H9 (cell line): Measurements from ENCODE around the gene RABGEF1. TPM values are rescaled to one million over a fixed set of nuclear protein-coding genes. Genes with fewer than 3 reads are reported as not detected.

ENCODE experiments used
- DNase-seq: peaks from one replicate; pipeline ENCODE4 v3.0.0-alpha.2; 2017
- H2AFZ ChIP-seq: one replicate; pipeline ENCODE4 v1.6.1; 2013; ENCODE audit warnings: mild to moderate bottlenecking, low read length, control low read depth, moderate library complexity
- H2AK5ac ChIP-seq: 2 replicates; pipeline ENCODE4 v1.6.1; 2013; ENCODE audit warnings: low read length, control low read depth, mixed read lengths; ENCODE audit not compliant: insufficient read length
- H2BK120ac ChIP-seq: one replicate; pipeline ENCODE4 v1.6.1; 2013; ENCODE audit warnings: low read depth, mild to moderate bottlenecking, low read length, control low read depth, inconsistent platforms; ENCODE audit not compliant: poor library complexity, severe bottlenecking
- H2BK12ac ChIP-seq: 2 replicates; pipeline ENCODE4 v1.6.1; 2013; ENCODE audit warnings: low read length, control low read depth, mixed read lengths, low read depth; ENCODE audit not compliant: insufficient read length
- H2BK15ac ChIP-seq: 2 replicates; pipeline ENCODE4 v1.6.1; 2013; ENCODE audit warnings: low read depth, low read length, control low read depth
- H2BK20ac ChIP-seq: one replicate; pipeline ENCODE4 v1.6.1; 2013; ENCODE audit warnings: low read depth, mild to moderate bottlenecking, low read length, control low read depth, inconsistent platforms; ENCODE audit not compliant: poor library complexity, severe bottlenecking
- H2BK5ac ChIP-seq: 2 replicates; pipeline ENCODE4 v1.6.1; 2013; ENCODE audit warnings: low read length, control low read depth, mixed read lengths; ENCODE audit not compliant: insufficient read length
- H3K14ac ChIP-seq: 2 replicates; pipeline ENCODE4 v1.6.1; 2013; ENCODE audit warnings: low read length, control low read depth; ENCODE audit not compliant: insufficient read depth
- H3K18ac ChIP-seq: 2 replicates; pipeline ENCODE4 v1.6.1; 2013; ENCODE audit warnings: low read depth, mild to moderate bottlenecking, mixed read lengths, low read length, control low read depth; ENCODE audit not compliant: insufficient read length
- H3K23ac ChIP-seq: 2 replicates; pipeline ENCODE4 v1.6.1; 2013; ENCODE audit warnings: low read length, control low read depth, mixed read lengths, low read depth; ENCODE audit not compliant: insufficient read length
- H3K23me2 ChIP-seq: 2 replicates; pipeline ENCODE4 v1.6.1; 2013; ENCODE audit warnings: low read depth, mild to moderate bottlenecking, mixed read lengths, low read length, control low read depth; ENCODE audit not compliant: insufficient read length, poor library complexity, severe bottlenecking
- H3K27ac ChIP-seq: 2 replicates; pipeline ENCODE4 v1.5.1; 2013; ENCODE audit warnings: low read length, control low read depth, mixed read lengths, low read depth; ENCODE audit not compliant: insufficient read length
- H3K27me3 ChIP-seq: 2 replicates; pipeline ENCODE4 v1.6.1; 2013; ENCODE audit warnings: low read length, control low read depth, inconsistent platforms; ENCODE audit not compliant: insufficient read depth
- H3K4ac ChIP-seq: 2 replicates; pipeline ENCODE4 v1.6.1; 2013; ENCODE audit warnings: low read depth, mild to moderate bottlenecking, control low read depth, inconsistent platforms, low read length, moderate library complexity
- H3K4me1 ChIP-seq: 2 replicates; pipeline ENCODE4 v1.6.1; 2013; ENCODE audit warnings: low read length, control low read depth, inconsistent platforms; ENCODE audit not compliant: insufficient read depth
- H3K4me2 ChIP-seq: 2 replicates; pipeline ENCODE4 v1.6.1; 2013; ENCODE audit warnings: low read length, control low read depth, mixed read lengths; ENCODE audit not compliant: insufficient read length, insufficient read depth
- H3K56ac ChIP-seq: 2 replicates; pipeline ENCODE4 v1.6.1; 2013; ENCODE audit warnings: low read depth, mild to moderate bottlenecking, mixed read lengths, low read length, control low read depth; ENCODE audit not compliant: insufficient read length
- H3K79me1 ChIP-seq: 2 replicates; pipeline ENCODE4 v1.6.1; 2013; ENCODE audit warnings: low read depth, mild to moderate bottlenecking, moderate library complexity, low read length, control low read depth, inconsistent platforms; ENCODE audit not compliant: insufficient read depth, poor library complexity, severe bottlenecking
- H3K79me2 ChIP-seq: 2 replicates; pipeline ENCODE4 v1.6.1; 2013; ENCODE audit warnings: low read length, control low read depth, inconsistent platforms; ENCODE audit not compliant: insufficient read depth
- H3K9ac ChIP-seq: 2 replicates; pipeline ENCODE4 v1.6.1; 2013; ENCODE audit warnings: low read length, control low read depth, mixed read lengths; ENCODE audit not compliant: insufficient read length; ENCODE audit errors: extremely low read depth
- H3K9me3 ChIP-seq: one replicate; pipeline ENCODE4 v1.6.1; 2013; ENCODE audit warnings: low read depth, low read length, inconsistent platforms; ENCODE audit not compliant: control insufficient read depth
- H3T11ph ChIP-seq: one replicate; pipeline ENCODE4 v1.6.1; 2013; ENCODE audit warnings: mild to moderate bottlenecking, low read length, control low read depth, inconsistent platforms
- H4K20me1 ChIP-seq: one replicate; pipeline ENCODE4 v1.6.1; 2013; ENCODE audit not compliant: control insufficient read depth, insufficient read length, insufficient read depth
- H4K5ac ChIP-seq: 2 replicates; pipeline ENCODE4 v1.6.1; 2013; ENCODE audit warnings: low read depth, mild to moderate bottlenecking, mixed read lengths, low read length, control low read depth; ENCODE audit not compliant: insufficient read length
- H4K8ac ChIP-seq: replicated peaks from 2 replicates; pipeline ENCODE4 v1.6.1; 2013; ENCODE audit warnings: low read length, control low read depth, mixed read lengths, low read depth; ENCODE audit not compliant: insufficient read length
- H4K91ac ChIP-seq: 2 replicates; pipeline ENCODE4 v1.6.1; 2013; ENCODE audit warnings: low read depth, mild to moderate bottlenecking, moderate library complexity, mixed read lengths, low read length, control low read depth; ENCODE audit not compliant: insufficient read length
- H3K27ac Mint-ChIP-seq, 3 experiments: 2 replicates in 2 of 3; 3 replicates in 1 of 3; pipeline ENCODE4 v1.8.0; 2020 to 2021; ENCODE audit warnings: mixed read lengths in 3 of 3, mild to moderate bottlenecking in 1 of 3, moderate library complexity in 1 of 3
- H3K27me3 Mint-ChIP-seq: 2 replicates; pipeline ENCODE4 v1.8.0; 2021; ENCODE audit warnings: low read depth, mild to moderate bottlenecking, moderate library complexity, mixed read lengths
- H3K36me3 Mint-ChIP-seq, 3 experiments: 2 replicates in 2 of 3; 3 replicates in 1 of 3; pipeline ENCODE4 v1.8.0; 2020 to 2021; ENCODE audit warnings: low read depth in 3 of 3, mixed read lengths in 3 of 3; ENCODE audit not compliant: insufficient read depth in 1 of 3
- H3K4me1 Mint-ChIP-seq, 2 experiments: 2 replicates each; pipeline ENCODE4 v1.8.0; 2020; ENCODE audit warnings: mixed read lengths in 2 of 2
- H3K4me3 Mint-ChIP-seq, 2 experiments: 2 replicates in 1 of 2; 3 replicates in 1 of 2; pipeline ENCODE4 v1.8.0; 2020 to 2021; ENCODE audit warnings: mild to moderate bottlenecking in 2 of 2, mixed read lengths in 2 of 2, moderate library complexity in 1 of 2
- H3K9me3 Mint-ChIP-seq, 2 experiments: 2 replicates in 1 of 2; 3 replicates in 1 of 2; pipeline ENCODE4 v1.8.0; 2020; ENCODE audit warnings: mild to moderate bottlenecking in 2 of 2, mixed read lengths in 2 of 2, moderate library complexity in 1 of 2
- WGBS: extraction: QIAGEN DNeasy Blood & Tissue Kit; methylation state at CpG from one replicate; pipeline ENCODE4 v1.1.7; 2013; ENCODE audit warnings: missing lambda C conversion rate, low lambda C conversion rate, mixed read lengths; ENCODE audit not compliant: insufficient read length; ENCODE audit errors: extremely low coverage; 5-methylcytosine and 5-hydroxymethylcytosine counted together
- total RNA-seq: library from RNA; stranded (reverse); gene quantifications from 2 replicates; pipeline ENCODE4 v1.2.1, GENCODE V29; 2021
- TF ChIP-seq, protein P1 (sequence below): fragments of 200-600 bp; sonication (generic); conservative IDR thresholded peaks from 3 replicates; pipeline ENCODE4 v1.8.0; 2021; ENCODE audit warnings: antibody characterized with exemption, mild to moderate bottlenecking

RABGEF1 gene
- total RNA-seq, 1 experiment from 2014 or later: 17.3 TPM

DNA sequence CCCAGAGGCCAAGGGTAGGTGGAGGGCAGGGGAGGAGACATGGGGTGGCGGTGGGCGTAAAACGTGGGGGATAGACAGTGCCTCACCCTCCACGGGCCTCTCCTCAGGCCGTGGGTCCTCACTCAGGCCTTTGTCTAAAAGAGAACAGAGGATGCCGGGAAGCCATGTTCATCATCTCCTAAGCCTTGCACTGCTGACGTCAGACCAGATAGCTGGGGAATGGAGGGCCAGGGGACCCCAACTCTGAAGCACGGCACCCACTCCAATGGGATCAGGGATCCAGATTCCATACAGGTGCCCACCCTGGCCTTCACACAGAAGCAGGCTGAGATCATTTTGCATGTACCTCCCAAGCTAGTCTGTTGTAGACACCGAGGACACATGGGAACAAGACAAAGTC lies 97.1 kb downstream of the RABGEF1 start:
- Histone ChIP-seq H3K14ac (no peak overlapping the region), H4K5ac (no peak overlapping the region), H3K4me2 (no peak overlapping the region), H3K23me2 (no peaks in the 10 kb centered on the region), H3K27ac (no peak overlapping the region), H2BK5ac (no peak overlapping the region), H3K79me1 (no peaks in the 10 kb centered on the region), H4K8ac (no peak overlapping the region), H2BK120ac (no peak overlapping the region), H3T11ph (no peak overlapping the region), H2BK12ac (no peak overlapping the region), H3K9ac (no peak overlapping the region), H3K27me3 (no peaks in the 10 kb centered on the region), H2BK20ac (no peak overlapping the region), H3K9me3 (no peaks in the 10 kb centered on the region), H2AFZ (no peak overlapping the region), H2BK15ac (no peak overlapping the region), H3K23ac (no peak overlapping the region), H3K79me2 (no peaks in the 10 kb centered on the region), H3K18ac (no peak overlapping the region), H3K56ac (no peak overlapping the region), H2AK5ac (no peak overlapping the region), H3K4me1 (no peaks in the 10 kb centered on the region), H4K20me1 (peaks cover 3% of the 10 kb centered on the region), H4K91ac (no peak overlapping the region), H3K4ac (no peak overlapping the region; the same call in 1 of the 2 replicates)
- no peak for DNase-seq
- Mint-ChIP-seq H3K36me3 (peaks cover 0 to 3% (median 0%) of the 10 kb centered on the region in 3 experiments; a peak in 1 of 7 replicates), H3K27ac (no peak overlapping the region), H3K27me3 (no peaks in the 10 kb centered on the region), H3K4me1 (no peaks in the 10 kb centered on the region), H3K9me3 (peaks cover 0 to 5% of the 10 kb centered on the region in 2 experiments; a peak in 2 of 5 replicates), H3K4me3 (no peak overlapping the region; a peak in 1 of 5 replicates)
- TF ChIP-seq, protein P1, sequence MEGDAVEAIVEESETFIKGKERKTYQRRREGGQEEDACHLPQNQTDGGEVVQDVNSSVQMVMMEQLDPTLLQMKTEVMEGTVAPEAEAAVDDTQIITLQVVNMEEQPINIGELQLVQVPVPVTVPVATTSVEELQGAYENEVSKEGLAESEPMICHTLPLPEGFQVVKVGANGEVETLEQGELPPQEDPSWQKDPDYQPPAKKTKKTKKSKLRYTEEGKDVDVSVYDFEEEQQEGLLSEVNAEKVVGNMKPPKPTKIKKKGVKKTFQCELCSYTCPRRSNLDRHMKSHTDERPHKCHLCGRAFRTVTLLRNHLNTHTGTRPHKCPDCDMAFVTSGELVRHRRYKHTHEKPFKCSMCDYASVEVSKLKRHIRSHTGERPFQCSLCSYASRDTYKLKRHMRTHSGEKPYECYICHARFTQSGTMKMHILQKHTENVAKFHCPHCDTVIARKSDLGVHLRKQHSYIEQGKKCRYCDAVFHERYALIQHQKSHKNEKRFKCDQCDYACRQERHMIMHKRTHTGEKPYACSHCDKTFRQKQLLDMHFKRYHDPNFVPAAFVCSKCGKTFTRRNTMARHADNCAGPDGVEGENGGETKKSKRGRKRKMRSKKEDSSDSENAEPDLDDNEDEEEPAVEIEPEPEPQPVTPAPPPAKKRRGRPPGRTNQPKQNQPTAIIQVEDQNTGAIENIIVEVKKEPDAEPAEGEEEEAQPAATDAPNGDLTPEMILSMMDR: no peak
- WGBS: no CpG with 5 or more reads among the region's 9 CpGs
